Upper lobe of left lung (tissue), 4 donors: ENCODE measurements around the gene AHNAK.

Source experiments
- CTCF ChIP-seq, 6 experiments: fragments of 450-650 bp in 4 of 6; fragments of 200-600 bp in 2 of 6; sonication (generic) in 2 of 6; IDR thresholded peaks; one replicate each; pipeline ENCODE4 v1.5.1; 2016 to 2019; ENCODE audit warnings: antibody characterized with exemption in 6 of 6
- POLR2AphosphoS5 ChIP-seq, 2 donors: sonication (generic); formaldehyde crosslinking; IDR thresholded peaks; one replicate each; pipeline ENCODE4 v1.5.1; 2017; ENCODE audit warnings: antibody characterized with exemption in 2 of 2

GRCh38 chr11:62468577-62468976 lies 78.0 kb downstream of the AHNAK start:
- TF ChIP-seq POLR2AphosphoS5 (IDR thresholded peaks at IDR 0.05) = no peak
- TF ChIP-seq CTCF (IDR thresholded peaks at IDR 0.05) = no peak
